ENCODE measurements around the gene SH3BP4. TPM values are rescaled to one million over a fixed set of nuclear protein-coding genes. Genes with fewer than 3 reads are reported as not detected.

The SH3BP4 gene
- total and polyA plus RNA-seq, 2 of the 8 experiments (the other 6 are each of a cell fraction or from before 2014, with no cell fraction given), result 28.3 to 35.4 TPM

DNA sequence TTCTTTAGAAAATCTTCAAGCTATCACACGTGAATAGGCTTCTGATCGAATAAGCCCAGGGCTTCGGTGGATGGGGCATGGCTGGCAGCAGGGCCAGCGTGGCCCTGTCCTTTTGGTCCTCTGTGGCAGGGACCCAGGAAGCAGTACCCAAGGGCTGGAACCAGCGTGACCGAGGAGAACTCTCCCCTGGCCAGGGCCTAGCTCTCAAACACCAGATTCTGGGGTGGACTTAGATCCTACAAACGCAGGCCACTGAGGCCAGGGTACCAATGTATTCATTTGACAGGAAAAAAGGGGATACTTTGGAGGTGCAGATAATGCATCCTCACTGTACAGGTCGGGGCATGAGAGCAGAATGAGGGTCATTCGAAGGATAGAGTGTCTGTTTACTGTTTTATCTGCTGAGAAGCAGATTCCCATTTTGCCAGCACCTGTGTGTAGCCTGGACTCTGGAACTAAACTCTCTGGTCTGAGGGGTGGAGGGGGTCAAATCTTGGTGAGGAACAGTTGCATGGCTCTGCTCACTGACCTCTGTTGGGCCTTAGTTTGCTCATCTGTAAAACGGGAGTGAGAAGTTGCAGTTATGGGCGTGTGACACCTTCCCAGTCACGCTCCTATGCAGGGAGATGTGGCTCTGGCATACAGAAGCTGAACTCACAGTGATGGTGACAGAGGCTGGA is 51.4 kb downstream of the SH3BP4 start (continued):
- TF ChIP-seq, protein P1, sequence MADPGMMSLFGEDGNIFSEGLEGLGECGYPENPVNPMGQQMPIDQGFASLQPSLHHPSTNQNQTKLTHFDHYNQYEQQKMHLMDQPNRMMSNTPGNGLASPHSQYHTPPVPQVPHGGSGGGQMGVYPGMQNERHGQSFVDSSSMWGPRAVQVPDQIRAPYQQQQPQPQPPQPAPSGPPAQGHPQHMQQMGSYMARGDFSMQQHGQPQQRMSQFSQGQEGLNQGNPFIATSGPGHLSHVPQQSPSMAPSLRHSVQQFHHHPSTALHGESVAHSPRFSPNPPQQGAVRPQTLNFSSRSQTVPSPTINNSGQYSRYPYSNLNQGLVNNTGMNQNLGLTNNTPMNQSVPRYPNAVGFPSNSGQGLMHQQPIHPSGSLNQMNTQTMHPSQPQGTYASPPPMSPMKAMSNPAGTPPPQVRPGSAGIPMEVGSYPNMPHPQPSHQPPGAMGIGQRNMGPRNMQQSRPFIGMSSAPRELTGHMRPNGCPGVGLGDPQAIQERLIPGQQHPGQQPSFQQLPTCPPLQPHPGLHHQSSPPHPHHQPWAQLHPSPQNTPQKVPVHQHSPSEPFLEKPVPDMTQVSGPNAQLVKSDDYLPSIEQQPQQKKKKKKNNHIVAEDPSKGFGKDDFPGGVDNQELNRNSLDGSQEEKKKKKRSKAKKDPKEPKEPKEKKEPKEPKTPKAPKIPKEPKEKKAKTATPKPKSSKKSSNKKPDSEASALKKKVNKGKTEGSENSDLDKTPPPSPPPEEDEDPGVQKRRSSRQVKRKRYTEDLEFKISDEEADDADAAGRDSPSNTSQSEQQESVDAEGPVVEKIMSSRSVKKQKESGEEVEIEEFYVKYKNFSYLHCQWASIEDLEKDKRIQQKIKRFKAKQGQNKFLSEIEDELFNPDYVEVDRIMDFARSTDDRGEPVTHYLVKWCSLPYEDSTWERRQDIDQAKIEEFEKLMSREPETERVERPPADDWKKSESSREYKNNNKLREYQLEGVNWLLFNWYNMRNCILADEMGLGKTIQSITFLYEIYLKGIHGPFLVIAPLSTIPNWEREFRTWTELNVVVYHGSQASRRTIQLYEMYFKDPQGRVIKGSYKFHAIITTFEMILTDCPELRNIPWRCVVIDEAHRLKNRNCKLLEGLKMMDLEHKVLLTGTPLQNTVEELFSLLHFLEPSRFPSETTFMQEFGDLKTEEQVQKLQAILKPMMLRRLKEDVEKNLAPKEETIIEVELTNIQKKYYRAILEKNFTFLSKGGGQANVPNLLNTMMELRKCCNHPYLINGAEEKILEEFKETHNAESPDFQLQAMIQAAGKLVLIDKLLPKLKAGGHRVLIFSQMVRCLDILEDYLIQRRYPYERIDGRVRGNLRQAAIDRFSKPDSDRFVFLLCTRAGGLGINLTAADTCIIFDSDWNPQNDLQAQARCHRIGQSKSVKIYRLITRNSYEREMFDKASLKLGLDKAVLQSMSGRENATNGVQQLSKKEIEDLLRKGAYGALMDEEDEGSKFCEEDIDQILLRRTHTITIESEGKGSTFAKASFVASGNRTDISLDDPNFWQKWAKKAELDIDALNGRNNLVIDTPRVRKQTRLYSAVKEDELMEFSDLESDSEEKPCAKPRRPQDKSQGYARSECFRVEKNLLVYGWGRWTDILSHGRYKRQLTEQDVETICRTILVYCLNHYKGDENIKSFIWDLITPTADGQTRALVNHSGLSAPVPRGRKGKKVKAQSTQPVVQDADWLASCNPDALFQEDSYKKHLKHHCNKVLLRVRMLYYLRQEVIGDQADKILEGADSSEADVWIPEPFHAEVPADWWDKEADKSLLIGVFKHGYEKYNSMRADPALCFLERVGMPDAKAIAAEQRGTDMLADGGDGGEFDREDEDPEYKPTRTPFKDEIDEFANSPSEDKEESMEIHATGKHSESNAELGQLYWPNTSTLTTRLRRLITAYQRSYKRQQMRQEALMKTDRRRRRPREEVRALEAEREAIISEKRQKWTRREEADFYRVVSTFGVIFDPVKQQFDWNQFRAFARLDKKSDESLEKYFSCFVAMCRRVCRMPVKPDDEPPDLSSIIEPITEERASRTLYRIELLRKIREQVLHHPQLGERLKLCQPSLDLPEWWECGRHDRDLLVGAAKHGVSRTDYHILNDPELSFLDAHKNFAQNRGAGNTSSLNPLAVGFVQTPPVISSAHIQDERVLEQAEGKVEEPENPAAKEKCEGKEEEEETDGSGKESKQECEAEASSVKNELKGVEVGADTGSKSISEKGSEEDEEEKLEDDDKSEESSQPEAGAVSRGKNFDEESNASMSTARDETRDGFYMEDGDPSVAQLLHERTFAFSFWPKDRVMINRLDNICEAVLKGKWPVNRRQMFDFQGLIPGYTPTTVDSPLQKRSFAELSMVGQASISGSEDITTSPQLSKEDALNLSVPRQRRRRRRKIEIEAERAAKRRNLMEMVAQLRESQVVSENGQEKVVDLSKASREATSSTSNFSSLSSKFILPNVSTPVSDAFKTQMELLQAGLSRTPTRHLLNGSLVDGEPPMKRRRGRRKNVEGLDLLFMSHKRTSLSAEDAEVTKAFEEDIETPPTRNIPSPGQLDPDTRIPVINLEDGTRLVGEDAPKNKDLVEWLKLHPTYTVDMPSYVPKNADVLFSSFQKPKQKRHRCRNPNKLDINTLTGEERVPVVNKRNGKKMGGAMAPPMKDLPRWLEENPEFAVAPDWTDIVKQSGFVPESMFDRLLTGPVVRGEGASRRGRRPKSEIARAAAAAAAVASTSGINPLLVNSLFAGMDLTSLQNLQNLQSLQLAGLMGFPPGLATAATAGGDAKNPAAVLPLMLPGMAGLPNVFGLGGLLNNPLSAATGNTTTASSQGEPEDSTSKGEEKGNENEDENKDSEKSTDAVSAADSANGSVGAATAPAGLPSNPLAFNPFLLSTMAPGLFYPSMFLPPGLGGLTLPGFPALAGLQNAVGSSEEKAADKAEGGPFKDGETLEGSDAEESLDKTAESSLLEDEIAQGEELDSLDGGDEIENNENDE (IDR thresholded peaks at IDR 0.05; ENCODE audit: insufficient replicate concordance, low read length), result no peak
- no peak for TF ChIP-seq CHD1 (IDR thresholded peaks at IDR 0.05; ENCODE audit: low read depth, low read length)
- no peak for TF ChIP-seq POU5F1 (IDR thresholded peaks at IDR 0.05; ENCODE audit: low read depth, low read length)
- no peak for TF ChIP-seq SAP30 (IDR thresholded peaks at IDR 0.05; ENCODE audit: insufficient read depth, insufficient replicate concordance, low read length)
- TF ChIP-seq KDM5A (IDR thresholded peaks at IDR 0.05; ENCODE audit: low read length), result no peak
- no peak for TF ChIP-seq EZH2 (IDR thresholded peaks at IDR 0.05; ENCODE audit: low read depth, low read length, severe bottlenecking)
- TF ChIP-seq CTBP2 (IDR thresholded peaks at IDR 0.05; ENCODE audit: borderline replicate concordance, insufficient read depth, insufficient read length, low read length), result no peak
- no peak for TF ChIP-seq SIX5 (IDR thresholded peaks at IDR 0.05; ENCODE audit: low read depth, low read length)
- TF ChIP-seq FOSL1 (IDR thresholded peaks at IDR 0.05; ENCODE audit: insufficient read depth, low read depth, low read length), result no peak
- no peak for TF ChIP-seq GABPA (IDR thresholded peaks at IDR 0.05; ENCODE audit: borderline replicate concordance, insufficient read depth, low read length)
